A673 (cell line): Measurements from ENCODE around the gene RBM8A. TPM values are rescaled to one million over a fixed set of nuclear protein-coding genes. Genes with fewer than 3 reads are reported as not detected.

Experiments used
- BruUV-seq: library from RNA; stranded (reverse); fragments of 400-500 nt; replicated peaks from 2 replicates; lab custom pipeline; 2021; lab: Mats Ljungman, UMichigan
- CTCF ChIA-PET: fragments of 300-600 bp; sonication (Branson Sonifier 250); formaldehyde crosslinking; loops from one replicate; lab custom pipeline; 2022; ENCODE audit warnings: antibody characterized with exemption; lab: Charles Lee
- POLR2A ChIA-PET: fragments of 300-600 bp; sonication (Branson Sonifier 250); formaldehyde crosslinking; loops from one replicate; lab custom pipeline; 2022; ENCODE audit warnings: antibody characterized with exemption; ENCODE audit not compliant: low non-redundant PET; lab: Charles Lee
- DNase-seq: peaks from one replicate; pipeline ENCODE4 v3.0.0-alpha.2; 2015; ENCODE audit warnings: low spot score
- H3K27ac ChIP-seq: fragments of 200-600 bp; sonication (generic); 2 replicates; pipeline ENCODE4 v1.5.1; 2016; ENCODE audit warnings: mixed run types, low read depth, mild to moderate bottlenecking, mixed read lengths, antibody characterized with exemption, low read length; ENCODE audit not compliant: poor library complexity, severe bottlenecking
- H3K27me3 ChIP-seq: fragments of 200-600 bp; sonication (generic); replicated peaks from 2 replicates; pipeline ENCODE4 v1.6.1; 2017; ENCODE audit warnings: mixed run types, low read depth, mild to moderate bottlenecking, mixed read lengths, antibody characterized with exemption, low read length; ENCODE audit not compliant: insufficient read depth, poor library complexity
- H3K36me3 ChIP-seq: fragments of 200-600 bp; sonication (generic); 2 replicates; pipeline ENCODE4 v1.6.1; 2016; ENCODE audit warnings: mixed run types, mild to moderate bottlenecking, mixed read lengths, antibody characterized with exemption, low read length; ENCODE audit not compliant: insufficient read depth, poor library complexity, severe bottlenecking
- H3K4me1 ChIP-seq: fragments of 200-600 bp; sonication (generic); 2 replicates; pipeline ENCODE4 v1.6.1; 2017; ENCODE audit warnings: mixed run types, mild to moderate bottlenecking, mixed read lengths, antibody characterized with exemption, low read length; ENCODE audit not compliant: insufficient read depth, poor library complexity, severe bottlenecking
- H3K4me3 ChIP-seq: fragments of 200-600 bp; sonication (generic); 2 replicates; pipeline ENCODE4 v1.5.1; 2016; ENCODE audit warnings: low read depth, mixed run types, mild to moderate bottlenecking, mixed read lengths, low read length; ENCODE audit not compliant: poor library complexity, severe bottlenecking
- H3K9me3 ChIP-seq: fragments of 200-600 bp; sonication (generic); 2 replicates; pipeline ENCODE4 v1.6.1; 2016; ENCODE audit warnings: mixed run types, low read depth, mild to moderate bottlenecking, mixed read lengths, antibody characterized with exemption, low read length; ENCODE audit not compliant: poor library complexity, severe bottlenecking
- EZH2 ChIP-seq: fragments of 200-600 bp; sonication (generic); IDR thresholded peaks from 2 replicates; pipeline ENCODE4 v1.6.1; 2017; ENCODE audit warnings: borderline replicate concordance, low read depth, mild to moderate bottlenecking, mixed read lengths, antibody characterized with exemption, low read length; ENCODE audit not compliant: poor library complexity, severe bottlenecking
- intact Hi-C: fragments of 100-400 bp; cut with micrococcal nuclease; formaldehyde crosslinking; loops from one replicate; pipeline ENCODE4 v1.10.0; 2022; ENCODE audit not compliant: unreplicated experiment
- total RNA-seq: library from RNA; stranded (reverse); gene quantifications from 2 replicates; pipeline ENCODE4 v1.2.3, GENCODE V29; 2021
- TF ChIP-seq, protein P1 (sequence below): fragments of 300-800, 200-600 bp; sonication (generic); conservative IDR thresholded peaks from 2 replicates; pipeline ENCODE4 v1.5.1; 2017; ENCODE audit warnings: low read depth, mild to moderate bottlenecking, antibody characterized with exemption, low read length, moderate library complexity, mixed read lengths

The RBM8A gene
- total RNA-seq, 1 experiment from 2014 or later: 276 TPM

- TF ChIP-seq, protein P1, sequence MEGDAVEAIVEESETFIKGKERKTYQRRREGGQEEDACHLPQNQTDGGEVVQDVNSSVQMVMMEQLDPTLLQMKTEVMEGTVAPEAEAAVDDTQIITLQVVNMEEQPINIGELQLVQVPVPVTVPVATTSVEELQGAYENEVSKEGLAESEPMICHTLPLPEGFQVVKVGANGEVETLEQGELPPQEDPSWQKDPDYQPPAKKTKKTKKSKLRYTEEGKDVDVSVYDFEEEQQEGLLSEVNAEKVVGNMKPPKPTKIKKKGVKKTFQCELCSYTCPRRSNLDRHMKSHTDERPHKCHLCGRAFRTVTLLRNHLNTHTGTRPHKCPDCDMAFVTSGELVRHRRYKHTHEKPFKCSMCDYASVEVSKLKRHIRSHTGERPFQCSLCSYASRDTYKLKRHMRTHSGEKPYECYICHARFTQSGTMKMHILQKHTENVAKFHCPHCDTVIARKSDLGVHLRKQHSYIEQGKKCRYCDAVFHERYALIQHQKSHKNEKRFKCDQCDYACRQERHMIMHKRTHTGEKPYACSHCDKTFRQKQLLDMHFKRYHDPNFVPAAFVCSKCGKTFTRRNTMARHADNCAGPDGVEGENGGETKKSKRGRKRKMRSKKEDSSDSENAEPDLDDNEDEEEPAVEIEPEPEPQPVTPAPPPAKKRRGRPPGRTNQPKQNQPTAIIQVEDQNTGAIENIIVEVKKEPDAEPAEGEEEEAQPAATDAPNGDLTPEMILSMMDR: no peak
- no peak for TF ChIP-seq EZH2
- ChIA-PET CTCF (interaction anchor here (2.0 kb wide), 1 partner anchor 15 kb away, joined by 9 read pairs; no protein-coding TSS in a partner anchor), POLR2A (no interaction called here)
- no peaks in the 10 kb centered on the region for H3K27me3 ChIP-seq
- no peak for DNase-seq
- H3K36me3 ChIP-seq: peaks cover 8% of the 10 kb centered on the region
- no TSS peak for BruUV-seq
- no peak overlapping the region for H3K27ac ChIP-seq
- H3K9me3 ChIP-seq: no peaks in the 10 kb centered on the region
- no peak overlapping the region for H3K4me3 ChIP-seq
- intact Hi-C loops: no loop called here
- H3K4me1 ChIP-seq: peaks cover 3% of the 10 kb centered on the region
Measured at GRCh38 chr1:145906954-145907753, 20.1 kb downstream of the RBM8A start.

DNA sequence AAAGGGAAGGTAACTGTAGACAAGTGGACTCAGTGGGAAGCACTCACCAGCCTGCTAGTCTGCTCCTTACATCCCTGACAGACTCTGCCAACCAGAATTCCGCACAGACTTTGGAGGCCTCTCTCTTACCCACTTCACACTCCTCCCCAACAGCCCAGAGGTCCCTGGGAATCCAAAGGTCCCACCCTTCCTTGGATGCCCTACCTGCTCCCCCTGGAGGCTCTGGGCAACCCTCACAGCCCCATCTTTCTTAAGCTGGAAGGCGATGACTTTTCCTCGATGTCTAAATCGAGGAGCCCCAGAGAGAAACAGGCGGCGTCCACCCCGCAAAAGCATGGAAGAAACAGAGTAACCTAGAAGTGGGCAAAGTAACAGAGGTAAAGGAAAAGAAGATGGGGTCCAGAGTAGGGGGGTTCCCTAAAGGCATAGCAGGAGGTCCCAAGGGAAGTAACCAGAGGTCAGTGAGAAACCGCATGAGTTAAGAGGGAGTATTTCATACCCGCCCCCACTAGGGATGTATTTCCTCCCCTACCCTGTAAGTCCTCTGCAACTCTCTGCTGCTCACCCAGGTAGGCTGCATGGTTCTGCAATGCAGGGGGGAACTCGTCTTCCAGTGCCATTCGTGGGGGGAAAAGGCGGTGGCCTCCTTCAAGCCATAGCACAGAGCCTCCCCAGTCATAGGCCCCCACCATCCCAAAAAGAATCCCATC, 25.8 kb downstream of the RBM8A start:
- BruUV-seq: no TSS peak
- ChIA-PET CTCF (no interaction called here), POLR2A (no interaction called here)
- intact Hi-C loops: no loop called here
- no peak for DNase-seq
- no peaks in the 10 kb centered on the region for H3K9me3 ChIP-seq
- H3K4me3 ChIP-seq: no peak overlapping the region
- H3K36me3 ChIP-seq: no peaks in the 10 kb centered on the region
- TF ChIP-seq, protein P1: no peak
- H3K27me3 ChIP-seq: no peaks in the 10 kb centered on the region
- no peaks in the 10 kb centered on the region for H3K4me1 ChIP-seq
- H3K27ac ChIP-seq: no peak overlapping the region

DNA sequence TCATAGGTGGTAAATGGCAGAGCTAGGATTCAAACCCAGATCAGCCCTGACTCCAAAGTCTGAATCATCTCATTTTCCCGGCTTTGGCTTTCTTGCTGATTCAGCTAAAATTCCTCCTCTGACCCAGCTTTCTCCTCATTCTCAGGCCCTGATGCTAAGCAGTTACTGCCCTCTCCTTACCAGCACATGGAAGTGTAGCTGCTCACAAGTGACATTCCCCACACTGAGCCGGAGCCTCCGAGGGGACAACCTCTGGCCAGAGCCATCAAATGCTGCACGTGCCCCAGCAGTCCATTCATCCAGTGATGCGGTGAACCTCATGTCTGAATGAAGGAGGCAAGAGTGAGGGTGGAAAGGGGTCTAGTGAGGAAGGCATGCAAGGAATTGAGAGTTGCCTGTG, 28.5 kb downstream of the RBM8A start:
- intact Hi-C loops: no loop called here
- ChIA-PET CTCF (no interaction called here), POLR2A (no interaction called here)
- Histone ChIP-seq H3K36me3 (no peaks in the 10 kb centered on the region), H3K4me1 (no peaks in the 10 kb centered on the region), H3K27ac (no peak overlapping the region), H3K27me3 (no peaks in the 10 kb centered on the region), H3K4me3 (no peak overlapping the region), H3K9me3 (no peaks in the 10 kb centered on the region)
- no peak for TF ChIP-seq EZH2
- TF ChIP-seq, protein P1: no peak
- DNase-seq: no peak
- no TSS peak for BruUV-seq
